ENCODE measurements around the gene FAF1. TPM values are rescaled to one million over a fixed set of nuclear protein-coding genes. Genes with fewer than 3 reads are reported as not detected.

Gene FAF1
- total and polyA plus RNA-seq, 2 of the 8 experiments (the other 6 are each of a cell fraction or from before 2014, with no cell fraction given), result 10.8 to 65.9 TPM

GRCh38 chr1:50416150-50416527 lies 543.9 kb downstream of the FAF1 start:
- Histone ChIP-seq H3K9me3 (ENCODE audit: insufficient read depth in 2 of 2, low read depth in 1 of 2, low read length in 1 of 2) (peaks cover 0 to 3% of the 10 kb centered on the region in 2 experiments; a peak in 1 of 4 replicates), H4K20me1 (replicated peaks in 1 of 2; ENCODE audit: control insufficient read depth in 1 of 2, insufficient read depth in 2 of 2, low read length in 2 of 2) (peaks cover 8 to 22% of the 10 kb centered on the region in 2 experiments), H3K23me2 (ENCODE audit: low read depth, low read length) (peaks cover 8% of the 10 kb centered on the region), H2BK5ac (ENCODE audit: low read depth, low read length) (no peak overlapping the region), H3K9ac (replicated peaks in 1 of 4; ENCODE audit: extremely low read depth in 1 of 4, low read depth in 3 of 4, low read length in 3 of 4) (no peak overlapping the region), H3K36me3 (ENCODE audit: control insufficient read depth in 2 of 4, insufficient read depth in 4 of 4, low read length in 3 of 4) (peaks cover 0 to 11% (median 0%) of the 10 kb centered on the region in 4 experiments; a peak in 1 of 8 replicates), H3K79me1 (ENCODE audit: low read depth, low read length) (no peaks in the 10 kb centered on the region), H3K14ac (ENCODE audit: insufficient read length) (no peak overlapping the region), H4K5ac (ENCODE audit: insufficient read length, low read depth, low read length) (no peak overlapping the region), H2BK15ac (ENCODE audit: low read length) (no peak overlapping the region), H4K8ac (ENCODE audit: extremely low read depth, insufficient read depth, low read length) (no peak overlapping the region), H2BK120ac (replicated peaks; ENCODE audit: low read depth, low read length) (no peak overlapping the region), H3K4me3 (ENCODE audit: extremely low read depth in 1 of 4, insufficient read depth in 2 of 4, low read depth in 3 of 4, low read length in 4 of 4) (peak overlapping the region; percentile 19 to 58 (median 34); a peak in 7 of 8 replicates), H3K23ac (ENCODE audit: insufficient read length) (no peak overlapping the region), H2BK20ac (ENCODE audit: low read length) (no peak overlapping the region), H3K56ac (replicated peaks; ENCODE audit: insufficient read length, low read depth, low read length) (no peak overlapping the region), H3K27ac (ENCODE audit: low read depth, low read length) (no peak overlapping the region), H2AFZ (ENCODE audit: low read length) (no peak overlapping the region), H3K4me1 (replicated peaks in 1 of 4; ENCODE audit: control insufficient read depth in 3 of 4, insufficient read depth in 4 of 4, low read length in 3 of 4) (peaks cover 0 to 26% (median 16%) of the 10 kb centered on the region in 4 experiments; a peak in 5 of 7 replicates), H3K4ac (replicated peaks; ENCODE audit: insufficient read length, low read depth, low read length) (no peak overlapping the region), H2AK5ac (ENCODE audit: low read depth, low read length) (no peak overlapping the region), H3K79me2 (ENCODE audit: control insufficient read depth in 1 of 2, insufficient read depth in 2 of 2, low read length in 2 of 2) (no peaks in the 10 kb centered on the region), H2BK12ac (ENCODE audit: low read depth, low read length) (no peak overlapping the region), H3K4me2 (ENCODE audit: insufficient read depth in 1 of 2, low read depth in 2 of 2, low read length in 2 of 2) (peak overlapping the region; percentile 56 to 70), H4K91ac (replicated peaks; ENCODE audit: insufficient read length, low read length) (no peak overlapping the region), H3K18ac (ENCODE audit: extremely low read depth, low read length) (no peak overlapping the region), H3K27me3 (replicated peaks in 1 of 4; ENCODE audit: control insufficient read depth in 3 of 4, extremely low read depth in 1 of 4, insufficient read depth in 3 of 4, low read length in 3 of 4) (peaks cover 82 to 90% (median 84%) of the 10 kb centered on the region in 4 experiments)
- FAIRE-seq (no peak), DNase-seq (ENCODE audit: low read depth in 1 of 2, low spot score in 2 of 2) (peak in 1 of 2 experiments; percentile 64)
- 3% methylated on average over 20 of the region's 25 CpGs; no CpG with 5 or more reads in 1 of the 2 experiments for WGBS, 2 experiments (ENCODE audit: extremely low coverage in 1 of 2, insufficient coverage in 1 of 2, insufficient read length in 1 of 2, insufficient replicate concordance in 2 of 2, low coverage in 1 of 2, low lambda C conversion rate in 2 of 2, missing lambda C conversion rate in 1 of 2)
- CTCF ChIA-PET (ENCODE audit: partially characterized antibody), result interaction anchor here (0.6 to 3.8 kb wide), 6 partner anchors 10 to 56 kb away, joined by 3 to 30 read pairs (median 10); no protein-coding TSS in a partner anchor
- POLR2A ChIA-PET (ENCODE audit: partially characterized antibody), result interaction anchor here (0.6 to 1.4 kb wide), 2 partner anchors 17 to 269 kb away, joined by 3 to 4 read pairs; no protein-coding TSS in a partner anchor
- TF ChIP-seq TBP (IDR thresholded peaks at IDR 0.05; ENCODE audit: low read depth, low read length) (no peak), NRF1 (IDR thresholded peaks at IDR 0.05; ENCODE audit: low read depth, low read length) (no peak), E2F6 (IDR thresholded peaks at IDR 0.05) (no peak), TEAD4 (IDR thresholded peaks at IDR 0.05; ENCODE audit: low read depth, low read length) (no peak), SP4 (IDR thresholded peaks at IDR 0.05; ENCODE audit: low read length) (no peak), CEBPB (IDR thresholded peaks at IDR 0.05; ENCODE audit: low read depth, low read length) (no peak), EGR1 (IDR thresholded peaks at IDR 0.05; ENCODE audit: borderline replicate concordance, low read depth, low read length) (0 out of 2 replicates have a peak, but pooled peaks have one; percentile 39), RBBP5 (IDR thresholded peaks at IDR 0.05; ENCODE audit: borderline replicate concordance, low read depth, low read length) (no peak; the same call in 1 of the 2 replicates), RAD21 (IDR thresholded peaks at IDR 0.05 in 1 of 2, conservative IDR thresholded peaks at IDR 0.05 in 1 of 2; ENCODE audit: low read depth in 2 of 2, low read length in 2 of 2) (no peak), SP1 (IDR thresholded peaks at IDR 0.05; ENCODE audit: low read depth, low read length) (peak; percentile 51; the same call in 1 of the 2 replicates)

Measured in H1 (cell line).